Parathyroid adenoma (tissue), 2 donors: ENCODE measurements around the gene PLEKHM3.
"Not testable (repeated sequence)": the region's sequence is repeated elsewhere in the genome, so short reads cannot be mapped to it uniquely, and the experiment has no call there.

Experiments used
- H2AFZ ChIP-seq: fragments of 300-600 bp; sonication (generic); one replicate; pipeline ENCODE4 v1.7.0; 2017; ENCODE audit warnings: antibody characterized with exemption, mild to moderate bottlenecking
- H3K27ac ChIP-seq: fragments of 300-600 bp; sonication (generic); one replicate; pipeline ENCODE4 v1.7.0; 2017
- H3K27me3 ChIP-seq: fragments of 300-600 bp; sonication (generic); one replicate; pipeline ENCODE4 v1.7.0; 2017; ENCODE audit warnings: low read length; ENCODE audit not compliant: control insufficient read depth, insufficient read depth
- H3K36me3 ChIP-seq: fragments of 300-600 bp; sonication (generic); one replicate; pipeline ENCODE4 v1.7.0; 2017; ENCODE audit warnings: low read length; ENCODE audit not compliant: control insufficient read depth, insufficient read depth
- H3K4me1 ChIP-seq: fragments of 300-600 bp; sonication (generic); one replicate; pipeline ENCODE4 v1.7.0; 2017; ENCODE audit warnings: control low read depth
- H3K4me2 ChIP-seq: fragments of 300-600 bp; sonication (generic); one replicate; pipeline ENCODE4 v1.7.0; 2017; ENCODE audit warnings: low read length
- H3K4me3 ChIP-seq: fragments of 300-600 bp; sonication (generic); one replicate; pipeline ENCODE4 v1.7.0; 2017; ENCODE audit warnings: low read depth, low read length
- H3K79me2 ChIP-seq: fragments of 300-600 bp; sonication (generic); one replicate; pipeline ENCODE4 v1.7.0; 2017; ENCODE audit warnings: control low read depth
- H3K9ac ChIP-seq: fragments of 300-600 bp; sonication (generic); one replicate; pipeline ENCODE4 v1.7.0; 2017; ENCODE audit warnings: mild to moderate bottlenecking
- H3K9me3 ChIP-seq: fragments of 300-600 bp; sonication (generic); one replicate; pipeline ENCODE4 v1.7.0; 2017; ENCODE audit warnings: low read length; ENCODE audit not compliant: control insufficient read depth
- TF ChIP-seq, protein P1 (sequence below): fragments of 300-600 bp; sonication (generic); IDR thresholded peaks from one replicate; pipeline ENCODE4 v1.7.0; 2017; ENCODE audit warnings: antibody characterized with exemption, mild to moderate bottlenecking
- donor health status: primary hyperparathyroidism.

Gene PLEKHM3

DNA sequence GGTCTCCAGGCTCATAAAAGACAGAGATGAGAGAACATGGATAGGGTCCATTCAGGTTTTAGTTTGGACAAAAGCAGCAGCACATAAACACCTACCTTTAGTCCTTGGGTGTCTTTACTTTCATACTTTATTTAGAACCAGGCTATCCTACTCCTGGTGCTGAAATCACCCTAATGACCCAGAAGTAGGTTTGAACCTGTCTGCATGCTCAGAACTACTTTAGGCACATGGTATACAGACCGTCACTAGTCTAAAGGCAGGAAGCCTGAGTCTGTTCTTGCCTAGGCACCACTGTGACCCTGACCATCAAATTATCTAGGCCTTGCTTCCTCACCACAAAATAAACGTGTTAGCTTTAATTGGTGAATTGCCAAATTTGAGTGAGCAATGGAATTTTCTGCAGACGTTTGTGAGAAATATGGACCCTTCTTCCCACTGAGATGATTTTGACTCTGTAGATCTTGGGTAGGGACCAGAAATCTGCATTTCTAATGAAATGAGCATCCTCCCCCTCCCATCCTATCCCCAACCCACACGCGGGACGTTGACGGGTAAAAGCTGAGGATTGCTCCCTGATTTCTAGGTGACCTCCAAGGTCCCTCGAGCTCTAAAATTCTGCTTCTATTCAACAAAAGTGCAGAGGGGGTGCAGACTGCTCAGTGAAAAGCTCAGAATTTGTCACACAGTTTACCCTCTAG is 75.1 kb downstream of the PLEKHM3 start:
- Histone ChIP-seq H3K79me2 (peaks cover 3% of the 10 kb centered on the region), H3K27me3 (no peaks in the 10 kb centered on the region), H3K4me2 (no peak overlapping the region), H3K4me1 (peaks cover 2% of the 10 kb centered on the region), H3K36me3 (no peaks in the 10 kb centered on the region), H3K27ac (no peak overlapping the region), H3K9me3 (no peaks in the 10 kb centered on the region), H3K4me3 (no peak overlapping the region), H2AFZ (no peak overlapping the region), H3K9ac (no peak overlapping the region)
- TF ChIP-seq, protein P1, sequence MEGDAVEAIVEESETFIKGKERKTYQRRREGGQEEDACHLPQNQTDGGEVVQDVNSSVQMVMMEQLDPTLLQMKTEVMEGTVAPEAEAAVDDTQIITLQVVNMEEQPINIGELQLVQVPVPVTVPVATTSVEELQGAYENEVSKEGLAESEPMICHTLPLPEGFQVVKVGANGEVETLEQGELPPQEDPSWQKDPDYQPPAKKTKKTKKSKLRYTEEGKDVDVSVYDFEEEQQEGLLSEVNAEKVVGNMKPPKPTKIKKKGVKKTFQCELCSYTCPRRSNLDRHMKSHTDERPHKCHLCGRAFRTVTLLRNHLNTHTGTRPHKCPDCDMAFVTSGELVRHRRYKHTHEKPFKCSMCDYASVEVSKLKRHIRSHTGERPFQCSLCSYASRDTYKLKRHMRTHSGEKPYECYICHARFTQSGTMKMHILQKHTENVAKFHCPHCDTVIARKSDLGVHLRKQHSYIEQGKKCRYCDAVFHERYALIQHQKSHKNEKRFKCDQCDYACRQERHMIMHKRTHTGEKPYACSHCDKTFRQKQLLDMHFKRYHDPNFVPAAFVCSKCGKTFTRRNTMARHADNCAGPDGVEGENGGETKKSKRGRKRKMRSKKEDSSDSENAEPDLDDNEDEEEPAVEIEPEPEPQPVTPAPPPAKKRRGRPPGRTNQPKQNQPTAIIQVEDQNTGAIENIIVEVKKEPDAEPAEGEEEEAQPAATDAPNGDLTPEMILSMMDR, result no peak

DNA sequence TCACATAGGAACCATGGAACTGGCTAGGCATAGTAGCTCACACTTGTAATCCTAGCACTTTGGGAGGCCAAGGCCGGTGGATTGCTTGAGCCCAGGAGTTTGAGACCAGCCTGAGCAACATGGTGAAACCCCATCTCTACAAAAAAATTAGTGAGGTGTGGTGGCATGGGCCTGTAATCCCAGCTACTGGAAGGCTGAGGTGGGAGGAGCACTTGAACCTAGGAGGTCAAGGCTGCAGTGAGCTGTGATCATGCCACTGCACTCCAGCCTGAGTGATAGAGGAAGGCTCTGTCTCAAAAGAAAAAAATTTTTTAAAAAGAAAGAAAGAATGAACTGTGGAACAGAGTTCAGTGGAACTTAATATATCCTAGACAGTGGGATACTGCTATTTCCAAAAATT is 76.1 kb downstream of the PLEKHM3 start:
- not testable (repeated sequence) for H2AFZ ChIP-seq, H3K4me2 ChIP-seq, H3K36me3 ChIP-seq, H3K79me2 ChIP-seq, H3K4me3 ChIP-seq, H3K27me3 ChIP-seq, H3K27ac ChIP-seq, H3K9ac ChIP-seq, H3K9me3 ChIP-seq, H3K4me1 ChIP-seq

DNA sequence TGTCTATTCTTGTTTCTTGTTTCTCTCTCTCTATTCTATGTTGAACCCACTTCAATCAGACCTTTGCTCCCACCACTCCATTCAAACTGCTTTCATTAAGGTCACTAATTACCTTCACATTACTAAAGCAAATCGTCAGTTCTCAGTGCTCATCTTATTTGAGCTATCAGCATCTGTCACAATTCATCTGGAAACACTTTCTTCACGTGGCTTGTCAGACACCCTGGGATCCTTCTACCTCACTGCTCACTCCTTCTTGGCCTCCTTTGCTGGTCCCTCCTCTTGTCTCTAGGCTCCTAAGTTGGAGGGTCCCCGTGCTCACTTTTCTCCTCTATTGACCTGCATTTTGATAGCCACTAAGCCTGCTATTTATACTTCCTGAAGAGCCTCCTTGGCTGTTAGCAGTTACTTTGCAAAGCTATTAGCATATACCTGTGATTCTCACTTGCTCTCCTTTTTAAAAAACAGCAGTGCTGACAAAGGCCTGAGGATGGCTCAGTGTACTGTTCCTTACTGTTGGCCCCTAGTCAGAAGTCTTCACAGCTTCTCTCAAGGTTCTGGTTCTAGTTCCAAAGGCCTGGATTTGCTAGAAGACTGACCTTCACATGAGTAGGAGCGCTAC is 80.2 kb downstream of the PLEKHM3 start:
- Histone ChIP-seq H3K27ac (no peak overlapping the region), H3K4me1 (peaks cover 9% of the 10 kb centered on the region), H2AFZ (no peak overlapping the region), H3K9me3 (no peaks in the 10 kb centered on the region), H3K9ac (no peak overlapping the region), H3K27me3 (no peaks in the 10 kb centered on the region), H3K4me3 (no peak overlapping the region), H3K36me3 (no peaks in the 10 kb centered on the region), H3K4me2 (no peak overlapping the region), H3K79me2 (peaks cover 10% of the 10 kb centered on the region)
- TF ChIP-seq, protein P1, result no peak

DNA sequence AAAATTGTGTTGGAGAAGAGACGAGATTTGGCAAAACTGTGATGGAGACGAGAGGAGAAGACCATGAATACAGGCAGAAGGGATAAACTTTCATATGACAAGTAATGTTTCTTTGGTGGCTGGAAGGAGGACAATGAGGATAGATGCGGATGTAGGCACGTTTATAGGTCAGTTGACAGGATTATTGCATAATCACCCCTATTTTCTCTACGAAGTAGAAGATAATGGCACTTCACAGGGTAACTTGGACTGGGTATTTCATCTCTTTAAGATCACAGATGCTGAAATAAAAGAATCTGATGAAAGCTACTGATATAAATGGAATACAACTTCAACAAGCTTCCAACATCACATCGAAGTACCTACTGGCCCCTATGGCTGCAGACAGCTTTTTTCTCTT is 81.0 kb downstream of the PLEKHM3 start:
- TF ChIP-seq, protein P1, result no peak
- H3K27me3 ChIP-seq, result no peaks in the 10 kb centered on the region

DNA sequence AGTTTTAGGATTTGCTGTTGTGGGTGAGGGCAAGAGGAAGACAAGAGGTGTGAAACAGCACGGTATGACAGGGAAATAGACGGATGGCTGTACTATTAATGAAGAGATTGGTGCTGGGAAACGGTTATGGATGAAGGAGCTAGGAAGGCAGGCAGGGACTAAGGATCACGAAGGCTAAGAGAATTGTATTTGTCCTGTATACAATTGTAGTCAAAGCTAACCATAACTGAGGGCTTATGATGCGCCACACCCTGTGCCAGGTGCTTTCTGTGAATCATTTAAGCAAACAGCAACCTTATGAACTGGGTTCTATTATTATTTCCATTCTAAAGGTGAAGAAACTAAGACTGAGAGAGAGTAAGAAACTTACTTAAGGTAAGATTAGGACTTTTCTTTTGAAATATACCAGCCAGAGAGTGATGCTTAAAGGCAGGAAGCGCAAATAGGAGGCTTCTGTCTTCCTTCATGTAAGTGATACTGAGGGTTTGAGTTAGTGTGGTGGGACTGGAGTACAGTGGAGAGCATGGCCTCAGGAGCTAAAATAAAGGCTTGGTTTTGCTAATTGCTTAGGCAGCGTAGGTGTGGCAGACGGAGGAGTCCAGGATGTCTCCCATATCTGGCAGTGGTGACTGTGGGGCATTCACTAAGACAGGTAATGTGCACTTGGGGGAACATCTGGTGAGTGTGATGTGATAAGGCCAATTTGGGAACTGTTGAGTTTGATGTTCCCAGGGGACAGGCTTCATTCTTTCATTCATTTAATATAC is 85.8 kb downstream of the PLEKHM3 start:
- no peak overlapping the region for H3K27ac ChIP-seq

More for the DNA sequence above, 81.0 kb downstream of the PLEKHM3 start:
- Histone ChIP-seq H3K27ac (no peak overlapping the region), H3K79me2 (peaks cover 12% of the 10 kb centered on the region), H3K9ac (no peak overlapping the region), H2AFZ (no peak overlapping the region), H3K4me3 (no peak overlapping the region), H3K9me3 (no peaks in the 10 kb centered on the region), H3K36me3 (no peaks in the 10 kb centered on the region), H3K4me1 (peaks cover 9% of the 10 kb centered on the region), H3K4me2 (no peak overlapping the region)

More for the DNA sequence above, 85.8 kb downstream of the PLEKHM3 start:
- Histone ChIP-seq H3K4me2 (no peak overlapping the region), H3K36me3 (no peaks in the 10 kb centered on the region), H3K27me3 (no peaks in the 10 kb centered on the region), H3K79me2 (peaks cover 13% of the 10 kb centered on the region), H2AFZ (no peak overlapping the region), H3K9ac (no peak overlapping the region), H3K4me1 (peaks cover under 1% of the 10 kb centered on the region), H3K9me3 (no peaks in the 10 kb centered on the region), H3K4me3 (no peak overlapping the region)
- TF ChIP-seq, protein P1, result no peak
